GM12872 (cell line): ENCODE data around the gene IFT22.

Experiments
- TF ChIP-seq, protein P1 (sequence below): IDR thresholded peaks from 3 replicates; pipeline ENCODE4 v1.5.1; 2011; ENCODE audit warnings: low read depth, mild to moderate bottlenecking, low read length, moderate library complexity; ENCODE audit not compliant: insufficient read depth

Gene IFT22

GRCh38 chr7:101271021-101271420 lies 50.6 kb downstream of the IFT22 start:
- TF ChIP-seq, protein P1, sequence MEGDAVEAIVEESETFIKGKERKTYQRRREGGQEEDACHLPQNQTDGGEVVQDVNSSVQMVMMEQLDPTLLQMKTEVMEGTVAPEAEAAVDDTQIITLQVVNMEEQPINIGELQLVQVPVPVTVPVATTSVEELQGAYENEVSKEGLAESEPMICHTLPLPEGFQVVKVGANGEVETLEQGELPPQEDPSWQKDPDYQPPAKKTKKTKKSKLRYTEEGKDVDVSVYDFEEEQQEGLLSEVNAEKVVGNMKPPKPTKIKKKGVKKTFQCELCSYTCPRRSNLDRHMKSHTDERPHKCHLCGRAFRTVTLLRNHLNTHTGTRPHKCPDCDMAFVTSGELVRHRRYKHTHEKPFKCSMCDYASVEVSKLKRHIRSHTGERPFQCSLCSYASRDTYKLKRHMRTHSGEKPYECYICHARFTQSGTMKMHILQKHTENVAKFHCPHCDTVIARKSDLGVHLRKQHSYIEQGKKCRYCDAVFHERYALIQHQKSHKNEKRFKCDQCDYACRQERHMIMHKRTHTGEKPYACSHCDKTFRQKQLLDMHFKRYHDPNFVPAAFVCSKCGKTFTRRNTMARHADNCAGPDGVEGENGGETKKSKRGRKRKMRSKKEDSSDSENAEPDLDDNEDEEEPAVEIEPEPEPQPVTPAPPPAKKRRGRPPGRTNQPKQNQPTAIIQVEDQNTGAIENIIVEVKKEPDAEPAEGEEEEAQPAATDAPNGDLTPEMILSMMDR: no peak

GRCh38 chr7:101269664-101270063 lies 51.9 kb downstream of the IFT22 start:
- TF ChIP-seq, protein P1: no peak

- TF ChIP-seq, protein P1: no peak
These were observed 55.7 kb downstream of the IFT22 start for GRCh38 chr7:101265622-101266516.
